SU-DHL-6 (cell line): Measurements from ENCODE around the gene UBE2D2.
A peak's percentile ranks its signal among the peaks of the same experiment; 100 is the strongest.

ENCODE experiments used
- H2AFZ ChIP-seq: fragments of 200-600 bp; sonication (generic); 2 replicates; pipeline ENCODE4 v1.6.1; 2014; ENCODE audit warnings: low read depth, mild to moderate bottlenecking, moderate library complexity, mixed read lengths, antibody characterized with exemption, low read length; ENCODE audit not compliant: severe bottlenecking
- H3F3A ChIP-seq: fragments of 200-600 bp; shearing (Covaris generic); 2 replicates; pipeline ENCODE4 v1.6.0; 2016; ENCODE audit warnings: antibody characterized with exemption, mild to moderate bottlenecking; ENCODE audit not compliant: insufficient read depth
- H3K27ac ChIP-seq: fragments of 200-600 bp; sonication (generic); 2 replicates; pipeline ENCODE4 v1.5.1; 2016; ENCODE audit warnings: low read depth, mild to moderate bottlenecking, low read length, moderate library complexity, mixed read lengths
- H3K27me3 ChIP-seq: fragments of 200-600 bp; sonication (generic), shearing (Covaris generic); 2 replicates; pipeline ENCODE4 v1.6.0; 2014; ENCODE audit warnings: mild to moderate bottlenecking, low read length
- H3K36me3 ChIP-seq: fragments of 200-600 bp; sonication (generic); 2 replicates; pipeline ENCODE4 v1.6.1; 2014; ENCODE audit warnings: mild to moderate bottlenecking, low read length, mixed read lengths
- H3K4me2 ChIP-seq: fragments of 300-600, 200-600 bp; shearing (Covaris generic), sonication (generic); 2 replicates; pipeline ENCODE4 v1.6.0; 2014; ENCODE audit warnings: low read length, low read depth, mild to moderate bottlenecking; ENCODE audit not compliant: poor library complexity, severe bottlenecking
- H3K4me3 ChIP-seq: fragments of 200-600 bp; sonication (generic); 2 replicates; pipeline ENCODE4 v1.5.1; 2014; ENCODE audit warnings: antibody characterized with exemption, low read length, mild to moderate bottlenecking, mixed read lengths; ENCODE audit not compliant: insufficient read depth, poor library complexity, severe bottlenecking
- H3K79me2 ChIP-seq: fragments of 200-600 bp; sonication (generic); 2 replicates; pipeline ENCODE4 v1.6.1; 2014; ENCODE audit warnings: mild to moderate bottlenecking, low read length, moderate library complexity; ENCODE audit not compliant: insufficient read depth
- H3K9ac ChIP-seq: fragments of 200-600 bp; sonication (generic); 2 replicates; pipeline ENCODE4 v1.7.0; 2014; ENCODE audit warnings: mild to moderate bottlenecking, low read length
- H3K9me2 ChIP-seq: fragments of 200-600 bp; sonication (generic); replicated peaks from 2 replicates; pipeline ENCODE4 v1.6.1; 2014; ENCODE audit warnings: low read length; ENCODE audit not compliant: insufficient read depth
- H3K9me3 ChIP-seq: fragments of 200-600 bp; sonication (generic); 2 replicates; pipeline ENCODE4 v1.6.1; 2014; ENCODE audit warnings: low read length, mixed read lengths; ENCODE audit not compliant: insufficient read depth
- H4K20me1 ChIP-seq: fragments of 200-600 bp; sonication (generic); 2 replicates; pipeline ENCODE4 v1.6.1; 2014; ENCODE audit warnings: low read depth, mild to moderate bottlenecking, antibody characterized with exemption, low read length, moderate library complexity, mixed read lengths
- EZH2phosphoT487 ChIP-seq: fragments of 200-600 bp; sonication (generic), shearing (Covaris generic); conservative IDR thresholded peaks from 2 replicates; pipeline ENCODE4 v1.6.1; 2018; ENCODE audit warnings: mild to moderate bottlenecking, antibody characterized with exemption, low read length, moderate library complexity, mixed read lengths
- TF ChIP-seq, protein P1 (sequence below): fragments of 200-600 bp; sonication (generic); IDR thresholded peaks from one replicate; pipeline ENCODE4 v1.5.1; 2017; ENCODE audit warnings: antibody characterized with exemption, mild to moderate bottlenecking, low read length, moderate library complexity; ENCODE audit not compliant: insufficient read depth, poor library complexity, severe bottlenecking

The UBE2D2 gene

DNA sequence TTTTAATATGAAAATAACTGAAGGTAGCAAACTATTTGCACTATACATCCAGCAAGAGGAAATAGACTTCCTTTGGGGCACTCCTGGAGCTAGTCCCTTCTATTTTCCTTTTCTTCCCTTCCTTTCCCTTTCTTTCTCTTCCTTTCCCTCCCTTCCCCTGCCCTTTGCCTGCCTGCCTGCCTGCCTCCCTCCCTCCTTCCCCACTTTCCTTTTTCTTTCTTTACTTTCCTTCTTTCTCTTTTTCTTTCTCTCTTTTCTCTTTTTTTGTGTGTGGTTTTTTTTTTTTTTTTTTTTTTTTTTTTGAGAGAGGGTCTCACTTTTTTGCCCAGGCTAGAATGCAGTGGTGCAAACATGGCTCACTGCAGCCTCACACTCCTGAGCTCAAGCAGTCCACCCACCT is 69.7 kb downstream of the UBE2D2 start:
- Histone ChIP-seq H3K27me3 (no peaks in the 10 kb centered on the region), H4K20me1 (no peaks in the 10 kb centered on the region), H3K9ac (no peak overlapping the region), H3K36me3 (peaks cover 14% of the 10 kb centered on the region; the same call in 1 of the 2 replicates), H3K4me3 (no peak overlapping the region), H3K4me2 (no peak overlapping the region), H3K27ac (no peak overlapping the region), H3K9me3 (no peaks in the 10 kb centered on the region), H3K9me2 (no peaks in the 10 kb centered on the region), H2AFZ (no peak overlapping the region), H3F3A (peaks cover 34% of the 10 kb centered on the region), H3K79me2 (no peaks in the 10 kb centered on the region)
- TF ChIP-seq, protein P1, sequence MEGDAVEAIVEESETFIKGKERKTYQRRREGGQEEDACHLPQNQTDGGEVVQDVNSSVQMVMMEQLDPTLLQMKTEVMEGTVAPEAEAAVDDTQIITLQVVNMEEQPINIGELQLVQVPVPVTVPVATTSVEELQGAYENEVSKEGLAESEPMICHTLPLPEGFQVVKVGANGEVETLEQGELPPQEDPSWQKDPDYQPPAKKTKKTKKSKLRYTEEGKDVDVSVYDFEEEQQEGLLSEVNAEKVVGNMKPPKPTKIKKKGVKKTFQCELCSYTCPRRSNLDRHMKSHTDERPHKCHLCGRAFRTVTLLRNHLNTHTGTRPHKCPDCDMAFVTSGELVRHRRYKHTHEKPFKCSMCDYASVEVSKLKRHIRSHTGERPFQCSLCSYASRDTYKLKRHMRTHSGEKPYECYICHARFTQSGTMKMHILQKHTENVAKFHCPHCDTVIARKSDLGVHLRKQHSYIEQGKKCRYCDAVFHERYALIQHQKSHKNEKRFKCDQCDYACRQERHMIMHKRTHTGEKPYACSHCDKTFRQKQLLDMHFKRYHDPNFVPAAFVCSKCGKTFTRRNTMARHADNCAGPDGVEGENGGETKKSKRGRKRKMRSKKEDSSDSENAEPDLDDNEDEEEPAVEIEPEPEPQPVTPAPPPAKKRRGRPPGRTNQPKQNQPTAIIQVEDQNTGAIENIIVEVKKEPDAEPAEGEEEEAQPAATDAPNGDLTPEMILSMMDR = no peak
- TF ChIP-seq EZH2phosphoT487 = no peak

DNA sequence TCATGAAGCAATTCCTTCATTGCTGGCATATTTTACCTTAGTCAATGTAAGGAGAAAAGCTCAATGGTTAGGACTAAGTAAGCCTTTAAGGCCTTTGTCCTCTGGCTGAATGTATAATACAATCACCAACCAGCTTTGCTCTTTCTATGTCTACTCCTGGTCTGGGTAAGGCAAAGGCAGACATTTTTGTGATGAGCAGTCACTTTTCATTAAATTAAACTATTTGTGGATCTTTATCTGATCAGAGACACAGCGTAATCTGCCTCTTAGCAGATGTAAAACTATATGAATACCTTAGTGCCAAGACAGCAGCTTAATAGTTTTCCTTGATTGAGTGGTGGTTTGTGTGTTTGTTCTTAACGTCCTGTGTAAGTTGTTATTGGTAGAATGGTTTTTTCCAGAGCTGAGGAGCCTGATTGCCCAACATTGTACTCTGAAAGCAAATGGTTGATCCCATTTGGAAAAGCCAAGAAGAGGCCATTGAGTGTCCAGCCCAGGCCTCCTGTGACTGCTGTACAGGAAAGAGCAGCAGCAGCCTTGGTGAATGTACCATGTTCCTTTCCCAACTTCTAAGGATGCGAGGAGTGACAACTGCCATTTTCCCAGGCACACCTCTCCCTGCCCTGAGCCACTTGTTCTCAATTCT is 70.5 kb downstream of the UBE2D2 start:
- Histone ChIP-seq H3K27ac (no peak overlapping the region), H3K9me2 (no peaks in the 10 kb centered on the region), H3K4me3 (no peak overlapping the region)

DNA sequence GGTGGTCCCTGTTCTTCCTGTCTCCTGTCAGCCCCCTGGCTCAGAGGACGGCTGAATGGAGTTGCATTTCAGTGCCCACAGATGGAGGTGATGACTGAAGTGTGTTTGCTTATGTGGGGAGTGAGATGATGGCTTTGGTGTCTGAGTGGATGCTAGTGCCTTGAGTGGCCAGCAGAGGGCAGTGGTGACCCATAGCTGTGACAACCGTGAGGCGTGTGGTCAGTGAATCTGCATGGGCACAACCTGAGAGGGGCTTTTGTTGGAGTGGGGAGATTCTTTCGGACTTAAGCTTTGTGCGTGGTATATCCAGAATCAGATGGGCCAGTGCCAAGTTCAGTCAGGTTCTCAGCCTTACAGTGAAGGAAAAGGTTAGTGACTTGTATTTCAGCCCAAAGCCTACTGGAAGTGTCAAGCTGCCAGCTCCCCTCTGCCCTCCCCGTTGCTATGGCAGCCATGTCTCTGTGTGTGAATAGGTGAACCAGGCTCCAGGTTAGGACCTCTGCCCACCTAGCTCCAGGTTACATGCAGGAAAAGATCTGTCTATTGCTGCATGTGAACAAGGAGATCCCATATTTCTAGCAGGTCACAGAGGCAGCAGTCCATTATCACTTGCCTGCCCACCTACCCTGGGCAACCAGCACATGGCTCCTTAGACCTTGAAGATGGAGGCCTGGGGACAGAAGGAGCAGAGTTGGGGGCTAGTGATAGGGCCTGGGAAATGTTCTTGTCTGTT is 72.3 kb downstream of the UBE2D2 start:
- H3K4me3 ChIP-seq = no peak overlapping the region
- no peak overlapping the region for H3K9ac ChIP-seq
- H3K79me2 ChIP-seq = no peaks in the 10 kb centered on the region
- TF ChIP-seq, protein P1 = peak; percentile 96
- no peak for TF ChIP-seq EZH2phosphoT487
- no peaks in the 10 kb centered on the region for H3K27me3 ChIP-seq
- no peaks in the 10 kb centered on the region for H3K9me3 ChIP-seq
- H3F3A ChIP-seq = peaks cover 52% of the 10 kb centered on the region
- 0 out of 2 replicates have a peak, but pooled peaks cover under 1% of the 10 kb centered on the region for H3K36me3 ChIP-seq
- peak overlapping the region; percentile 98 for H3K27ac ChIP-seq
- H3K9me2 ChIP-seq = no peaks in the 10 kb centered on the region
- H3K4me2 ChIP-seq = peak overlapping the region; percentile 13
- H2AFZ ChIP-seq = no peak overlapping the region
- no peaks in the 10 kb centered on the region for H4K20me1 ChIP-seq

More for the DNA sequence above, 70.5 kb downstream of the UBE2D2 start:
- H3F3A ChIP-seq = peaks cover 42% of the 10 kb centered on the region
- H2AFZ ChIP-seq = no peak overlapping the region
- H3K27me3 ChIP-seq = no peaks in the 10 kb centered on the region
- H3K9ac ChIP-seq = no peak overlapping the region
- H3K9me3 ChIP-seq = no peaks in the 10 kb centered on the region
- no peak overlapping the region for H3K4me2 ChIP-seq
- H3K36me3 ChIP-seq = peaks cover 11% of the 10 kb centered on the region; the same call in 1 of the 2 replicates
- TF ChIP-seq, protein P1 = no peak
- no peaks in the 10 kb centered on the region for H3K79me2 ChIP-seq
- H4K20me1 ChIP-seq = no peaks in the 10 kb centered on the region
